Endothelial cell of umbilical vein (primary cell): ENCODE data around the gene PRPH. TPM values are rescaled to one million over a fixed set of nuclear protein-coding genes. Genes with fewer than 3 reads are reported as not detected.

ENCODE experiments used
- BruUV-seq: library from RNA; stranded (reverse); fragments of 400-500 nt; replicated peaks from 2 replicates; lab custom pipeline; 2021; lab: Mats Ljungman, UMichigan
- CTCF ChIA-PET: fragments of 300-600, 350-600 bp; sonication (Branson Sonifier 250); formaldehyde crosslinking; loops from one replicate; lab custom pipeline; 2021; ENCODE audit warnings: antibody characterized with exemption, inconsistent platforms; lab: Charles Lee
- POLR2A ChIA-PET: fragments of 300-600, 350-600 bp; sonication (Branson Sonifier 250); formaldehyde crosslinking; loops from one replicate; lab custom pipeline; 2021; ENCODE audit warnings: antibody characterized with exemption, inconsistent platforms; lab: Charles Lee
- DNase-seq: peaks from one replicate; pipeline ENCODE4 v3.0.0-alpha.2; 2011; ENCODE audit warnings: low read depth, low spot score
- FAIRE-seq: peaks from 2 replicates; lab custom pipeline; 2011; peaks lifted over from hg19 to GRCh38; lab: Jason Lieb, UNC
- H2AFZ ChIP-seq: 2 replicates; pipeline ENCODE4 v1.6.0; 2012; ENCODE audit warnings: low read depth, low read length, control low read depth, inconsistent platforms
- H3K27ac ChIP-seq: 2 replicates; pipeline ENCODE4 v1.5.1; 2011; ENCODE audit warnings: low read depth, mild to moderate bottlenecking, control low read depth, low read length, moderate library complexity; ENCODE audit not compliant: insufficient read depth
- H3K27me3 ChIP-seq, 2 experiments: 2 replicates each; pipeline versions ENCODE4 v1.6.0 to v1.6.1; 2011; ENCODE audit warnings: low read length in 2 of 2, mixed read lengths in 1 of 2; ENCODE audit not compliant: control insufficient read depth in 2 of 2, insufficient read depth in 2 of 2
- H3K36me3 ChIP-seq, 2 experiments: 2 replicates in 1 of 2; 3 replicates in 1 of 2; pipeline ENCODE4 v1.5.1; 2011; ENCODE audit warnings: low read length in 2 of 2, mild to moderate bottlenecking in 1 of 2, moderate library complexity in 1 of 2; ENCODE audit not compliant: control insufficient read depth in 2 of 2, insufficient read depth in 2 of 2; ENCODE audit errors: extremely low read depth in 1 of 2
- H3K4me1 ChIP-seq: 3 replicates; pipeline ENCODE4 v1.5.1; 2011; ENCODE audit warnings: mild to moderate bottlenecking, low read length; ENCODE audit not compliant: control insufficient read depth, insufficient read depth; ENCODE audit errors: extremely low read depth
- H3K4me2 ChIP-seq: 2 replicates; pipeline ENCODE4 v1.6.1; 2011; ENCODE audit warnings: low read length, control low read depth, mixed read lengths; ENCODE audit not compliant: insufficient read depth
- H3K4me3 ChIP-seq, 3 experiments: fragments of 200-600 bp in 1 of 3; sonication (generic), shearing (Covaris generic) in 1 of 3; replicated peaks in 1 of 3; 2 replicates each; pipeline ENCODE4 v1.5.1; 2011 to 2016; ENCODE audit warnings: control low read depth in 3 of 3, low read length in 3 of 3, mild to moderate bottlenecking in 2 of 3, inconsistent platforms in 1 of 3, low read depth in 1 of 3, moderate library complexity in 1 of 3; ENCODE audit not compliant: insufficient read depth in 1 of 3
- H3K79me2 ChIP-seq: 2 replicates; pipeline ENCODE4 v1.6.0; 2012; ENCODE audit warnings: low read length, inconsistent platforms; ENCODE audit not compliant: control insufficient read depth, insufficient read depth
- H3K9ac ChIP-seq: replicated peaks from 2 replicates; pipeline ENCODE3; 2011; ENCODE audit warnings: low read length, control low read depth; ENCODE audit not compliant: insufficient read depth; ENCODE audit errors: extremely low read depth
- H3K9me1 ChIP-seq: replicated peaks from 3 replicates; pipeline ENCODE4 v1.6.0; 2011; ENCODE audit warnings: mild to moderate bottlenecking, low read length; ENCODE audit not compliant: control insufficient read depth, insufficient read depth; ENCODE audit errors: extremely low read depth
- H3K9me3 ChIP-seq: replicated peaks from 2 replicates; pipeline ENCODE4 v1.5.1; 2012; ENCODE audit warnings: low read length, inconsistent platforms; ENCODE audit not compliant: control insufficient read depth, insufficient read depth
- H4K20me1 ChIP-seq: replicated peaks from 2 replicates; pipeline ENCODE3; 2011; ENCODE audit warnings: mild to moderate bottlenecking, low read length; ENCODE audit not compliant: control insufficient read depth, insufficient read depth; ENCODE audit errors: extremely low read depth
- CTCF ChIP-seq, 2 donors: IDR thresholded peaks; 1 replicate in 1 of 2; 2 replicates in 1 of 2; pipeline ENCODE4 v1.5.1; 2011; ENCODE audit warnings: low read length in 2 of 2, mild to moderate bottlenecking in 2 of 2, moderate library complexity in 2 of 2, control low read depth in 1 of 2, inconsistent platforms in 1 of 2, low read depth in 1 of 2; ENCODE audit not compliant: insufficient read depth in 1 of 2; ENCODE audit errors: extremely low read depth in 1 of 2
- EZH2 ChIP-seq: IDR thresholded peaks from 2 replicates; pipeline ENCODE4 v1.6.1; 2012; ENCODE audit warnings: borderline replicate concordance, low read depth, mild to moderate bottlenecking, moderate library complexity, low read length, inconsistent platforms; ENCODE audit not compliant: severe bottlenecking
- GATA2 ChIP-seq: IDR thresholded peaks from 2 replicates; pipeline ENCODE4 v1.7.0; 2011; ENCODE audit warnings: low read depth, mild to moderate bottlenecking, moderate library complexity, mixed read lengths, low read length; ENCODE audit not compliant: insufficient read length, insufficient read depth
- JUN ChIP-seq: IDR thresholded peaks from 2 replicates; pipeline ENCODE4 v1.6.1; 2011; ENCODE audit warnings: borderline replicate concordance, low read depth; ENCODE audit not compliant: insufficient read length, insufficient read depth
- MAX ChIP-seq: IDR thresholded peaks from 2 replicates; pipeline ENCODE4 v1.6.1; 2011; ENCODE audit not compliant: insufficient read depth, insufficient read length
- MYC ChIP-seq: IDR thresholded peaks from one replicate; pipeline ENCODE4 v1.6.1; 2011; ENCODE audit warnings: mild to moderate bottlenecking, low read depth, low read length
- POLR2A ChIP-seq: IDR thresholded peaks from 2 replicates; pipeline ENCODE4 v1.6.1; 2012; ENCODE audit warnings: low read depth, mild to moderate bottlenecking, control low read depth, low read length
- dilution Hi-C: fragments of 300-500 bp; cut with MboI; formaldehyde crosslinking; loops from one replicate; pipeline ENCODE4 v1.15.0; 2019; ENCODE audit warnings: low sequenced_read_pairs; ENCODE audit not compliant: extremely low pct_ligation_motif_present
- intact Hi-C: fragments of 100-400 bp; cut with micrococcal nuclease; formaldehyde crosslinking; loops from one replicate; pipeline ENCODE4 v1.10.0; 2022
- polyA plus RNA-seq, 4 experiments: library from polyadenylated mRNA; depleted of rRNA in 3 of 4; stranded (reverse) in 3 of 4; unstranded in 1 of 4; fragments of >200 nt; gene quantifications; 2 replicates each; pipeline versions ENCODE4 v1.2.1 to v1.2.3, GENCODE V29; 2011 to 2012; ENCODE audit warnings: missing spikeins in 1 of 4
- total RNA-seq: library from RNA; stranded (reverse); gene quantifications from 2 replicates; pipeline ENCODE4 v1.2.3, GENCODE V29; 2021

Gene PRPH
- total and polyA plus RNA-seq, 2 donors (not counting 3 experiments of a cell fraction or from before 2014, with no cell fraction given), result not detected

GRCh38 chr12:49334226-49334625, 39.3 kb downstream of the PRPH start:
- ChIA-PET POLR2A (no interaction called here), CTCF (interaction anchor here (1.2 to 9.0 kb wide), 6 partner anchors 8 to 247 kb away, joined by 5 to 280 read pairs (median 63); partner anchors contain the start of gene DNAJC22)
- no peaks in the 10 kb centered on the region for H4K20me1 ChIP-seq
- no peak overlapping the region for H3K9ac ChIP-seq
- dilution Hi-C loops (no loop called here), intact Hi-C loops (no loop called here)
- no TSS peak for BruUV-seq
- TF ChIP-seq MYC (no peak), MAX (no peak), CTCF (IDR thresholded peaks at IDR 0.05; ENCODE audit: extremely low read depth in 1 of 2, insufficient read depth in 1 of 2, low read depth in 1 of 2, low read length in 2 of 2) (no peak), JUN (no peak), GATA2 (no peak), EZH2 (no peak), POLR2A (no peak)
- H3K27ac ChIP-seq, result no peak overlapping the region
- H3K79me2 ChIP-seq, result no peaks in the 10 kb centered on the region
- H3K4me3 ChIP-seq, result no peak overlapping the region
- H3K9me3 ChIP-seq, result no peaks in the 10 kb centered on the region
- DNase-seq (no peak), FAIRE-seq (no peak)
- H2AFZ ChIP-seq, result no peak overlapping the region
- no peak overlapping the region for H3K4me2 ChIP-seq
- H3K4me1 ChIP-seq, result no peaks in the 10 kb centered on the region
- H3K36me3 ChIP-seq, result peaks cover 3 to 4% of the 10 kb centered on the region in 2 experiments
- H3K9me1 ChIP-seq, result no peaks in the 10 kb centered on the region
- peaks cover 44 to 48% of the 10 kb centered on the region in 2 experiments for H3K27me3 ChIP-seq
